GM12878 (cell line): ENCODE results near the gene ABCG5.

Experiments
- EZH2 ChIP-seq: IDR thresholded peaks from 2 replicates; pipeline ENCODE4 v1.6.1; 2012; ENCODE audit warnings: low read depth, mild to moderate bottlenecking, control low read depth, inconsistent platforms, low read length, borderline replicate concordance; ENCODE audit not compliant: control insufficient read depth
- TF ChIP-seq, protein P1 (sequence below), 3 experiments: IDR thresholded peaks in 2 of 3; conservative IDR thresholded peaks in 1 of 3; 2 replicates each; pipeline ENCODE4 v1.5.1; 2011; ENCODE audit warnings: low read depth in 3 of 3, low read length in 3 of 3, mild to moderate bottlenecking in 3 of 3, control low read depth in 2 of 3, moderate library complexity in 2 of 3, inconsistent platforms in 1 of 3, mixed read lengths in 1 of 3; ENCODE audit not compliant: control insufficient read depth in 2 of 3, insufficient read depth in 1 of 3; ENCODE audit errors: extremely low read depth in 1 of 3

DNA sequence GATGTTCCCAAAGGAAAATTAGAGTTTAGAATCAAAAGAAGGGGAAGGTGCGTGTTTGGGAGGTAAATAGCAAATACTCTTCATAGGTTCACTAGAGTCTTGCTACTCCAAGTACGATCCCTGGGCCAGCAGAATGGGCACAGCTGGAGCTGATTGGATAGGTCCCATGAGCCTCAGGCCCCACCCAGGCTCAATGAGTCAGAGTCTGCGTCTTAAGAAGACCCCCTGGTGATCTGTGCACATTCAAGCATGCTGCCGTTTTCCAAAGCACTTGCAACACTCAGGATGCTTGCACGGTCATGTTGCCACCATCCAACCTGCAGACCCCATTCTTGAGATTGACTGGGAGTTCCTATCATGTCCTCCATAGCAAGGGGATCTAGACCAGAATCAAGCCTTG lies 40.6 kb upstream of the ABCG5 start:
- TF ChIP-seq, protein P1, sequence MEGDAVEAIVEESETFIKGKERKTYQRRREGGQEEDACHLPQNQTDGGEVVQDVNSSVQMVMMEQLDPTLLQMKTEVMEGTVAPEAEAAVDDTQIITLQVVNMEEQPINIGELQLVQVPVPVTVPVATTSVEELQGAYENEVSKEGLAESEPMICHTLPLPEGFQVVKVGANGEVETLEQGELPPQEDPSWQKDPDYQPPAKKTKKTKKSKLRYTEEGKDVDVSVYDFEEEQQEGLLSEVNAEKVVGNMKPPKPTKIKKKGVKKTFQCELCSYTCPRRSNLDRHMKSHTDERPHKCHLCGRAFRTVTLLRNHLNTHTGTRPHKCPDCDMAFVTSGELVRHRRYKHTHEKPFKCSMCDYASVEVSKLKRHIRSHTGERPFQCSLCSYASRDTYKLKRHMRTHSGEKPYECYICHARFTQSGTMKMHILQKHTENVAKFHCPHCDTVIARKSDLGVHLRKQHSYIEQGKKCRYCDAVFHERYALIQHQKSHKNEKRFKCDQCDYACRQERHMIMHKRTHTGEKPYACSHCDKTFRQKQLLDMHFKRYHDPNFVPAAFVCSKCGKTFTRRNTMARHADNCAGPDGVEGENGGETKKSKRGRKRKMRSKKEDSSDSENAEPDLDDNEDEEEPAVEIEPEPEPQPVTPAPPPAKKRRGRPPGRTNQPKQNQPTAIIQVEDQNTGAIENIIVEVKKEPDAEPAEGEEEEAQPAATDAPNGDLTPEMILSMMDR (IDR thresholded peaks at IDR 0.05 in 2 of 3, conservative IDR thresholded peaks at IDR 0.05 in 1 of 3; ENCODE audit: control insufficient read depth in 2 of 3, extremely low read depth in 1 of 3, insufficient read depth in 1 of 3, low read depth in 3 of 3, low read length in 3 of 3), result no peak
- TF ChIP-seq EZH2, result no peak
